OCI-LY7 (cell line): ENCODE data around the gene OR2A5. TPM values are rescaled to one million over a fixed set of nuclear protein-coding genes. Genes with fewer than 3 reads are reported as not detected.

ENCODE experiments used
- BruUV-seq: library from RNA; stranded (reverse); fragments of 400-500 nt; replicated peaks from 2 replicates; lab custom pipeline; 2021; lab: Mats Ljungman, UMichigan
- CTCF ChIA-PET: fragments of 300-600 bp; sonication (Branson Sonifier 250); formaldehyde crosslinking; loops from one replicate; lab custom pipeline; 2022; ENCODE audit warnings: antibody characterized with exemption; ENCODE audit not compliant: unreplicated experiment; lab: Charles Lee
- POLR2A ChIA-PET: fragments of 300-600 bp; sonication (Branson Sonifier 250); formaldehyde crosslinking; loops from one replicate; lab custom pipeline; 2022; ENCODE audit warnings: antibody characterized with exemption; lab: Charles Lee
- DNase-seq: peaks from one replicate; pipeline ENCODE4 v3.0.0-alpha.2; 2015; ENCODE audit warnings: low spot score
- H2AFZ ChIP-seq: fragments of 200-600 bp; sonication (generic), shearing (Covaris generic); 2 replicates; pipeline ENCODE4 v1.6.1; 2014; ENCODE audit warnings: mild to moderate bottlenecking, antibody characterized with exemption, low read length, moderate library complexity
- H3K27ac ChIP-seq: fragments of 200-600 bp; sonication (generic); 2 replicates; pipeline ENCODE4 v1.5.1; 2014; ENCODE audit warnings: mixed run types, low read depth, mild to moderate bottlenecking, moderate library complexity, low read length, inconsistent platforms; ENCODE audit not compliant: poor library complexity, severe bottlenecking
- H3K36me3 ChIP-seq: fragments of 200-600 bp; sonication (generic); 2 replicates; pipeline ENCODE4 v1.6.1; 2014; ENCODE audit warnings: mild to moderate bottlenecking, antibody characterized with exemption, low read length, moderate library complexity, mixed read lengths; ENCODE audit not compliant: insufficient read depth
- H3K4me1 ChIP-seq: fragments of 200-600 bp; sonication (generic); 2 replicates; pipeline ENCODE4 v1.5.1; 2014; ENCODE audit warnings: mild to moderate bottlenecking, low read length; ENCODE audit not compliant: insufficient read depth, poor library complexity, severe bottlenecking
- H3K4me2 ChIP-seq: fragments of 200-600 bp; sonication (generic); 2 replicates; pipeline ENCODE4 v1.6.1; 2014; ENCODE audit warnings: mild to moderate bottlenecking, low read length
- H3K4me3 ChIP-seq: fragments of 200-600 bp; sonication (generic); 2 replicates; pipeline ENCODE4 v1.5.1; 2014; ENCODE audit warnings: mild to moderate bottlenecking, low read depth, low read length; ENCODE audit not compliant: poor library complexity, severe bottlenecking
- H3K79me2 ChIP-seq: fragments of 200-600 bp; sonication (generic); 2 replicates; pipeline ENCODE4 v1.6.1; 2016; ENCODE audit warnings: low read depth, mild to moderate bottlenecking, low read length, moderate library complexity, mixed read lengths; ENCODE audit not compliant: insufficient read depth
- H3K9me2 ChIP-seq: fragments of 200-600 bp; sonication (generic); 2 replicates; pipeline ENCODE4 v1.6.1; 2016; ENCODE audit warnings: mild to moderate bottlenecking, low read length, mixed read lengths; ENCODE audit not compliant: insufficient read depth
- H3K9me3 ChIP-seq: fragments of 200-600 bp; sonication (generic); 2 replicates; pipeline ENCODE4 v1.6.1; 2014; ENCODE audit warnings: mild to moderate bottlenecking, mixed run types, low read length, mixed read lengths
- H4K20me1 ChIP-seq: fragments of 200-600 bp; sonication (generic); 2 replicates; pipeline ENCODE4 v1.6.1; 2014; ENCODE audit warnings: mild to moderate bottlenecking, antibody characterized with exemption, low read length, moderate library complexity, mixed read lengths; ENCODE audit not compliant: insufficient read depth
- EZH2phosphoT487 ChIP-seq: fragments of 200-600 bp; sonication (generic); IDR thresholded peaks from 2 replicates; pipeline ENCODE4 v1.6.1; 2018; ENCODE audit warnings: low read depth, borderline replicate concordance, mild to moderate bottlenecking, mixed run types, antibody characterized with exemption, low read length, moderate library complexity, mixed read lengths
- intact Hi-C: fragments of 100-400 bp; cut with micrococcal nuclease; formaldehyde crosslinking; loops from one replicate; pipeline ENCODE4 v1.10.0; 2022; ENCODE audit not compliant: unreplicated experiment
- total RNA-seq, 2 experiments: library from RNA; depleted of rRNA in 1 of 2; stranded (reverse); fragments of >200 nt in 1 of 2; shearing (Covaris generic) in 1 of 2; gene quantifications; 2 replicates each; pipeline ENCODE4 v1.2.3, GENCODE V29; 2014 to 2022
- TF ChIP-seq, protein P1 (sequence below): fragments of 200-600 bp; sonication (generic); conservative IDR thresholded peaks from 2 replicates; pipeline ENCODE4 v1.5.1; 2014; ENCODE audit warnings: mild to moderate bottlenecking, antibody characterized with exemption, low read length, moderate library complexity, mixed read lengths

The OR2A5 gene
- total RNA-seq, 2 experiments from 2014 or later = not detected

DNA sequence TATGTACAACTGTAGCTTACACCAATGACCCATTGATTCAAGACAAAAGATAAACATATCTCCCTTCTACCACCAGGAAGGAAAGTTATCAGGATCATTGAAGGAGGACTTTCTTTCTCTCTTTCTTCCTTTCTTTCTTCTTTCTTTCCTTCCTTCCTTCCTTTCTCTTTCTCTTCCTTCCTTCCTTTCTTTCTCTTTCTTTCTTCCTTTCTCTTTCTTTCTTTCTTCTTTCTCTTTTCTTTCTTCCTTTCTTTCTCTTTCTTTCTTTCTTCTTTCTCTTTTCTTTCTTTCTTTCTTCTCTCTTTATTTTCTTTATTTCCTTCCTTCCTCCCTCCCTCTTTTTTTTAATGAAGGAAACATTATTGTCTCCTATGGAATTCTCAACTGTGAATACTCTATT is 50.0 kb downstream of the OR2A5 start:
- Histone ChIP-seq H3K4me2 (no peak overlapping the region), H3K9me3 (no peaks in the 10 kb centered on the region), H3K36me3 (no peaks in the 10 kb centered on the region), H4K20me1 (no peaks in the 10 kb centered on the region), H3K9me2 (no peaks in the 10 kb centered on the region), H3K4me3 (no peak overlapping the region), H2AFZ (no peak overlapping the region), H3K79me2 (no peaks in the 10 kb centered on the region), H3K4me1 (no peaks in the 10 kb centered on the region), H3K27ac (no peak overlapping the region)
- no peak for DNase-seq
- BruUV-seq = no TSS peak
- POLR2A ChIA-PET = interaction anchor here (1.2 kb wide), 1 partner anchor 92 kb away, joined by 4 read pairs; no protein-coding TSS in a partner anchor
- intact Hi-C loops = no loop called here
- TF ChIP-seq, protein P1, sequence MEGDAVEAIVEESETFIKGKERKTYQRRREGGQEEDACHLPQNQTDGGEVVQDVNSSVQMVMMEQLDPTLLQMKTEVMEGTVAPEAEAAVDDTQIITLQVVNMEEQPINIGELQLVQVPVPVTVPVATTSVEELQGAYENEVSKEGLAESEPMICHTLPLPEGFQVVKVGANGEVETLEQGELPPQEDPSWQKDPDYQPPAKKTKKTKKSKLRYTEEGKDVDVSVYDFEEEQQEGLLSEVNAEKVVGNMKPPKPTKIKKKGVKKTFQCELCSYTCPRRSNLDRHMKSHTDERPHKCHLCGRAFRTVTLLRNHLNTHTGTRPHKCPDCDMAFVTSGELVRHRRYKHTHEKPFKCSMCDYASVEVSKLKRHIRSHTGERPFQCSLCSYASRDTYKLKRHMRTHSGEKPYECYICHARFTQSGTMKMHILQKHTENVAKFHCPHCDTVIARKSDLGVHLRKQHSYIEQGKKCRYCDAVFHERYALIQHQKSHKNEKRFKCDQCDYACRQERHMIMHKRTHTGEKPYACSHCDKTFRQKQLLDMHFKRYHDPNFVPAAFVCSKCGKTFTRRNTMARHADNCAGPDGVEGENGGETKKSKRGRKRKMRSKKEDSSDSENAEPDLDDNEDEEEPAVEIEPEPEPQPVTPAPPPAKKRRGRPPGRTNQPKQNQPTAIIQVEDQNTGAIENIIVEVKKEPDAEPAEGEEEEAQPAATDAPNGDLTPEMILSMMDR = no peak
- TF ChIP-seq EZH2phosphoT487 = no peak
- CTCF ChIA-PET = no interaction called here

DNA sequence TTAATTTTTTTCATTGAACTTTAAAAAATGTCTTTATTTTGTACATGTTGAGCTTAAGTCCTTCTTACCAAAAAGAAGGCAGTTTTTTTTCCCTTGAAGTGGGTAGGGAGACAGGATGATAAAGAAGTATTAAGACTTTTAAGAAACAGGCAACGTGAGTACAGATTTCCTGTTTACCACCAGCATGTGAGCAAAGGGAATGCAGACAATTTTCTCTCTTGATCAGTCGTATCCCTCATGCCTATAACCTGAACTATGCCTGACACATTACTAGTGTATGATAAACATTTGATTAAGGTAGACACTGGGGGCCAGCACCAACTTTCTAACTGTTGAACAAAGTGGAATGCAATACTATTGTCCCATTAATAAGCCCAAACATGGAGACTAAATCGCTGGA is 51.9 kb downstream of the OR2A5 start:
- POLR2A ChIA-PET = no interaction called here
- BruUV-seq = no TSS peak
- intact Hi-C loops = no loop called here
- H3K79me2 ChIP-seq = no peaks in the 10 kb centered on the region
- no peak overlapping the region for H3K27ac ChIP-seq
- no peaks in the 10 kb centered on the region for H3K36me3 ChIP-seq
- no peaks in the 10 kb centered on the region for H3K4me1 ChIP-seq
- H3K9me2 ChIP-seq = no peaks in the 10 kb centered on the region
- CTCF ChIA-PET = no interaction called here
- no peak overlapping the region for H3K4me3 ChIP-seq
- no peaks in the 10 kb centered on the region for H3K9me3 ChIP-seq
- TF ChIP-seq, protein P1 = no peak
- TF ChIP-seq EZH2phosphoT487 = no peak
- H3K4me2 ChIP-seq = no peak overlapping the region
- H4K20me1 ChIP-seq = no peaks in the 10 kb centered on the region
- no peak for DNase-seq
- no peak overlapping the region for H2AFZ ChIP-seq

DNA sequence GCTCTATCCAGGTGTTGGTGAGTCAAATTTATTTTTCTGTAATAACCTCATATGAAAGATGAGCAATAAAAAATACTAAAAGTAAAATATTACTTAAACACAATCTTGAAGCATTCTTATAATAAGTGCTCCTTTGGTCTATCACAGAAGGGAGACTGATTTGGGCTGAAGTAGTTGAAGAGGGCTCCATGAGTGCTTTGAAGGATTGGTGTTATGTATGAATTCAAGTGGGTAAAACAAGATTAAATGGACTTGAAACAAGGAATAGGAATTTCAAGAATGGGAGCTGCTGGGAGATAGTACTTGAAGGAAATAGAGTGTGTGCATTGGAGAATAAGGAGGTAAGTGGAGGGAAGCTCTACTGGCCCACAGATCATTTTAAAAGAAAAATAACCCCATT is 53.3 kb downstream of the OR2A5 start:
- intact Hi-C loops = no loop called here
- POLR2A ChIA-PET = no interaction called here
- H4K20me1 ChIP-seq = no peaks in the 10 kb centered on the region
- no peaks in the 10 kb centered on the region for H3K36me3 ChIP-seq
- H3K9me3 ChIP-seq = no peaks in the 10 kb centered on the region
- no peaks in the 10 kb centered on the region for H3K4me1 ChIP-seq
- H3K4me3 ChIP-seq = no peak overlapping the region
- H3K27ac ChIP-seq = no peak overlapping the region
- CTCF ChIA-PET = no interaction called here
- DNase-seq = no peak
- H3K4me2 ChIP-seq = no peak overlapping the region
- TF ChIP-seq, protein P1 = no peak
- TF ChIP-seq EZH2phosphoT487 = no peak
- no peaks in the 10 kb centered on the region for H3K79me2 ChIP-seq
- BruUV-seq = no TSS peak
- no peak overlapping the region for H2AFZ ChIP-seq
- no peaks in the 10 kb centered on the region for H3K9me2 ChIP-seq
